Psoas muscle (tissue), 8 donors: Measurements from ENCODE around the gene NDUFV1. TPM values are rescaled to one million over a fixed set of nuclear protein-coding genes. Genes with fewer than 3 reads are reported as not detected.

Experiments used
- ATAC-seq, 4 donors: fragments of 200-7000 bp; cut with Tn5 transposase; one replicate each; pipeline ENCODE4 v1.9.1; 2020; ENCODE audit warnings: moderate library complexity in 3 of 4, mild to moderate bottlenecking in 2 of 4
- DNase-seq, 2 donors: peaks; one replicate each; pipeline ENCODE4 v3.0.0-alpha.2; 2020
- H3K27ac ChIP-seq: fragments of 200-600 bp; one replicate; pipeline ENCODE4 v1.8.0; 2022
- H3K27me3 ChIP-seq, 3 donors: fragments of 200-600 bp in 1 of 3; one replicate each; pipeline versions ENCODE4 v1.6.1 to v1.8.0; 2013 to 2022; ENCODE audit warnings: low read length in 2 of 3, mild to moderate bottlenecking in 2 of 3, moderate library complexity in 1 of 3; ENCODE audit not compliant: insufficient read depth in 3 of 3
- H3K36me3 ChIP-seq, 2 donors: fragments of 200-600 bp in 1 of 2; one replicate each; pipeline versions ENCODE4 v1.6.1 to v1.8.0; 2013 to 2022; ENCODE audit warnings: low read depth in 1 of 2, mild to moderate bottlenecking in 1 of 2, moderate library complexity in 1 of 2; ENCODE audit not compliant: insufficient read depth in 1 of 2
- H3K4me1 ChIP-seq: fragments of 200-600 bp; one replicate; pipeline ENCODE4 v1.8.0; 2022
- H3K4me3 ChIP-seq: fragments of 200-600 bp; one replicate; pipeline ENCODE4 v1.8.0; 2022; ENCODE audit warnings: mild to moderate bottlenecking
- H3K9me3 ChIP-seq: fragments of 200-600 bp; one replicate; pipeline ENCODE4 v1.8.0; 2022
- CTCF ChIP-seq: fragments of 200-600 bp; IDR thresholded peaks from one replicate; pipeline ENCODE4 v1.8.0; 2022; ENCODE audit warnings: antibody characterized with exemption
- WGBS, 3 donors: extraction: QIAGEN DNeasy Blood & Tissue Kit; methylation state at CpG; one replicate each; pipeline versions ENCODE4 v1.1.6 to v1.1.7; 2013; 5-methylcytosine and 5-hydroxymethylcytosine counted together
- intact Hi-C, 2 donors: fragments of 100-400 bp; cut with DNase I; formaldehyde crosslinking; loops; one replicate each; pipeline versions ENCODE4 v1.11.0 to v1.14.2; 2022
- long read RNA-seq, 2 donors: library from polyadenylated mRNA; unstranded; transcript quantifications; one replicate each; pipeline ENCODE4 v2.0.0, GENCODE V29; 2021
- polyA plus RNA-seq, 3 donors: library from polyadenylated mRNA; stranded (reverse); fragments of 200-250 nt; gene quantifications; one replicate each; pipeline ENCODE4 v1.2.3, GENCODE V29; 2013
- total RNA-seq, 4 donors: library from RNA; stranded (reverse); fragmentation: NEBNext Ultra II Directional in 2 of 4; extraction: Animal tissue kit (Norgen Biotek cat#: 25700) in 2 of 4; gene quantifications; one replicate each; pipeline versions ENCODE4 v1.2.1 to v1.2.4, GENCODE V29; 2021 to 2023
- donor health status: healthy with polysubstance abuse.
- donor health status: DM: no; HTN: no; CAD: no; lungs with moderate emphysema.
- donor health status: Bipolar disorder and iron deficiency.
- donor health status: healthy.
- donor health status: DM: yes; HTN: yes; CAD: no.
- donor health status: DM: no; HTN: no; CAD: no.
- donor health status: DM: no; HTN: no; CAD: no.
- donor health status: DM: yes; HTN: yes; CAD: no.

NDUFV1 gene
- total RNA-seq (100 to 1,000 TPM; 250 to 413 (median 364) TPM), polyA plus RNA-seq (100 to 1,000 TPM; 248 to 340 (median 287) TPM)
- long read RNA-seq, donor 1, transcript NDUFV1-201 (10 exons, 1,596 nt) = major isoform, 156 of 248 reads
- long read RNA-seq, donor 1, transcript NDUFV1-228 (2 exons, 573 nt) = minor isoform, 8 of 248 reads
- long read RNA-seq, donor 1, partial matches to known transcripts = 75 of 248 reads
- long read RNA-seq, donor 1, other reads (novel, unspliced or antisense) = 7 of 248 reads
- long read RNA-seq, donor 2, transcript NDUFV1-201 (10 exons, 1,596 nt) = major isoform, 348 of 465 reads
- long read RNA-seq, donor 2, partial matches to known transcripts = 78 of 465 reads
- long read RNA-seq, donor 2, other reads (novel, unspliced or antisense) = 28 of 465 reads

- peaks cover 27% of the 10 kb centered on the region for H3K4me1 ChIP-seq
- peak; percentile 98 to 99 for DNase-seq
- intact Hi-C loops = loop anchor here in 1 of 2 donors (5.0 kb wide), 1 partner anchor 34 kb away; no protein-coding TSS in a partner anchor
- H3K27me3 ChIP-seq = no peaks in the 10 kb centered on the region
- H3K36me3 ChIP-seq = peaks cover 14 to 37% of the 10 kb centered on the region in 2 donors
- peak within 1 kb of the TSS; percentile 87 for H3K4me3 ChIP-seq
- ATAC-seq = peak; percentile 98 to 99 (median 98)
- WGBS, 3 donors = 0 to 1% (median 1%) methylated on average over 67 to 69 of the region's 69 CpGs
- H3K9me3 ChIP-seq = no peaks in the 10 kb centered on the region
- peak; percentile 61 for TF ChIP-seq CTCF
- H3K27ac ChIP-seq = peak within 1 kb of the TSS; percentile 88
Measured at GRCh38 chr11:67606492-67607295, at the start of gene NDUFV1. Gene NDUFV1, plus strand, starts transcription at chr11:67606936. Its CDS starts 69 bp downstream, at chr11:67607005.

- no peaks in the 10 kb centered on the region for H3K27me3 ChIP-seq
- no peaks in the 10 kb centered on the region for H3K9me3 ChIP-seq
- ATAC-seq (peak in 3 of 4 donors; percentile 48 to 80 (median 61)), DNase-seq (no peak)
- no peak for TF ChIP-seq CTCF
- H3K27ac ChIP-seq = no peak overlapping the region
- intact Hi-C loops = no loop called here
- H3K4me1 ChIP-seq = peaks cover 12% of the 10 kb centered on the region
- 43 to 55% (median 51%) methylated on average over 19 of the region's 19 CpGs for WGBS, 3 donors
- H3K4me3 ChIP-seq = peak overlapping the region; percentile 31
- H3K36me3 ChIP-seq = no peaks in the 10 kb centered on the region
Measured at GRCh38 chr11:67558084-67558772, 48.5 kb upstream of the NDUFV1 start.

DNA sequence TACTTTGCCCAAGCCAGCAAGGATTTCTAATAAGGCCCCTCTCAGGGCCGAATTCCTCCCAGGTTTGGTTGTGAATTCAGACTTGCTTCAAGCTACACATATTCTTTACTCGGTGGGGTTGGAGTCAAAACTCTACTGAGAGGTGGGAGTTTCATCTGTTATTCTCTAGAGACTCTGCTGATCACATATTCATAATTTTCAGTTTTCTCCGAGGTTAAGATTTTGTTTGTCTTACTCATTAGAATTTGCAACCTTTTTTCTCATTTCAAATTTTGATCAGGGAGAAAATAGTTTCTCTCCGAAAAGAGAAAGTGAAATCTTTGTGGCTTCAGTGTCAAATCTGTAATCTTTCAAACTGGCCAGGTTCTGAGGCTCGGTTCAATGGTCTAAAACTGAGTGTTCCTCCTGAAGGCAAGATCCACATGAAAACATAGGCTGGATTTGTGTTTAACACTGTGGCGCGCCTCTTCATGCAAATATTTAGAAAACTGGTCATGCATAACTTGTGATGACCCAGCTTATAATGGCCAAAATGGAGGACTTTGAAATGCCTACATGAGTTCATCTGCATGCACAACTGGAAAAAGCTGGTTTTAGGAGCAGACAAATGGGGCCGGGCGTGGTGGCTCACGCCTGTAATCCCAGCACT is 44.6 kb upstream of the NDUFV1 start:
- 76 to 84% (median 76%) methylated on average over 10 of the region's 10 CpGs for WGBS, 3 donors

More for the DNA sequence above, 44.6 kb upstream of the NDUFV1 start:
- intact Hi-C loops = no loop called here
- H3K4me1 ChIP-seq = peaks cover 24% of the 10 kb centered on the region
- H3K9me3 ChIP-seq = no peaks in the 10 kb centered on the region
- no peak overlapping the region for H3K4me3 ChIP-seq
- DNase-seq = no peak
- ATAC-seq = no peak
- no peak overlapping the region for H3K27ac ChIP-seq
- H3K27me3 ChIP-seq = no peaks in the 10 kb centered on the region
- H3K36me3 ChIP-seq = no peaks in the 10 kb centered on the region
- TF ChIP-seq CTCF = no peak
